ENCODE data around the gene STX10. TPM values are rescaled to one million over a fixed set of nuclear protein-coding genes. Genes with fewer than 3 reads are reported as not detected.

The STX10 gene
- total and polyA plus RNA-seq, 9 of the 15 experiments (the other 6 are each of a cell fraction or from before 2014, with no cell fraction given): 0.51 to 66.3 (median 31.0) TPM

- TF ChIP-seq NKRF (IDR thresholded peaks at IDR 0.05; ENCODE audit: borderline replicate concordance) (peak; percentile 100), CHD4 (IDR thresholded peaks at IDR 0.05; ENCODE audit: insufficient read depth, insufficient replicate concordance, low read depth, low read length, poor library complexity, severe bottlenecking) (peak; percentile 93), SMARCA5 (IDR thresholded peaks at IDR 0.05) (peak; percentile 96), BACH1 (tag; IDR thresholded peaks at IDR 0.05) (peak; percentile 41; the same call in 1 of the 2 replicates), SAFB2 (IDR thresholded peaks at IDR 0.05; ENCODE audit: borderline replicate concordance, low read depth, low read length, severe bottlenecking) (no peak), ADNP (tag; IDR thresholded peaks at IDR 0.05) (peak; percentile 97), RB1 (IDR thresholded peaks at IDR 0.05; ENCODE audit: low read depth) (peak; percentile 41; the same call in 1 of the 2 replicates), KAT8 (IDR thresholded peaks at IDR 0.05; ENCODE audit: low read depth) (0 out of 2 replicates have a peak, but pooled peaks have one; percentile 56), C11orf30 (IDR thresholded peaks at IDR 0.05; ENCODE audit: low read depth) (peak; percentile 100), HDAC1 (IDR thresholded peaks at IDR 0.05) (peak; percentile 99 to 100), NR2C2 (CRISPR knock-in tag; IDR thresholded peaks at IDR 0.05) (no peak), NR2C2 (tag; IDR thresholded peaks at IDR 0.05) (peak; percentile 55; the same call in 1 of the 2 replicates), KLF10 (CRISPR knock-in tag; IDR thresholded peaks at IDR 0.05) (no peak), BRD9 (IDR thresholded peaks at IDR 0.05; ENCODE audit: low read depth, partially characterized antibody) (peak; percentile 66), RNF2 (IDR thresholded peaks at IDR 0.05) (peak; percentile 44; the same call in 1 of the 2 replicates), CTBP1 (IDR thresholded peaks at IDR 0.05; ENCODE audit: borderline replicate concordance) (peak; percentile 48; the same call in 1 of the 2 replicates), MEF2A (IDR thresholded peaks at IDR 0.05; ENCODE audit: control insufficient read depth, low read depth, low read length) (0 out of 2 replicates have a peak, but pooled peaks have one; percentile 1), SIX5 (IDR thresholded peaks at IDR 0.05; ENCODE audit: borderline replicate concordance in 1 of 2, insufficient read depth in 1 of 2, low read depth in 1 of 2, low read length in 2 of 2) (peak; percentile 9 to 31; a peak in 1 of 4 replicates), CBFA2T2 (conservative IDR thresholded peaks at IDR 0.05) (peak; percentile 56), MXI1 (IDR thresholded peaks at IDR 0.05; ENCODE audit: low read depth, low read length) (peak; percentile 99), KHSRP (IDR thresholded peaks at IDR 0.05) (no peak), CREB3L1 (IDR thresholded peaks at IDR 0.05; ENCODE audit: borderline replicate concordance, low read depth) (peak; percentile 63), SMARCA4 (IDR thresholded peaks at IDR 0.05) (peak; percentile 34; the same call in 1 of the 2 replicates), NFATC3 (IDR thresholded peaks at IDR 0.05) (peak; percentile 50; the same call in 1 of the 2 replicates), CEBPG (CRISPR knock-in tag; IDR thresholded peaks at IDR 0.05) (0 out of 2 replicates have a peak, but pooled peaks have one; percentile 37), CEBPG (tag; conservative IDR thresholded peaks at IDR 0.05 in 1 of 2, IDR thresholded peaks at IDR 0.05 in 1 of 2) (no peak)
These were observed 33.6 kb downstream of the STX10 start, which contains the start of gene TRMT1 (continued) for GRCh38 chr19:13116282-13117175.

Measured in K562 (cell line).